ENCODE measurements around the gene MYH14. TPM values are rescaled to one million over a fixed set of nuclear protein-coding genes. Genes with fewer than 3 reads are reported as not detected.

Gene MYH14
- polyA plus RNA-seq, 1 donor (not counting 4 experiments of a cell fraction or from before 2014, with no cell fraction given) = 0.20 TPM

GRCh38 chr19:50319156-50319555 is 115.7 kb downstream of the MYH14 start:
- Histone ChIP-seq H3K4me3 (ENCODE audit: control insufficient read depth in 2 of 3, extremely low read depth in 1 of 3, insufficient read depth in 2 of 3, low read depth in 1 of 3, low read length in 3 of 3) (no peak overlapping the region), H3K9me3 (ENCODE audit: control insufficient read depth, low read depth, low read length) (no peaks in the 10 kb centered on the region), H3K9me1 (ENCODE audit: control insufficient read depth, extremely low read depth, insufficient read depth, low read length) (no peaks in the 10 kb centered on the region), H3K36me3 (ENCODE audit: control insufficient read depth in 2 of 2, extremely low read depth in 1 of 2, insufficient read depth in 2 of 2, low read length in 2 of 2) (no peaks in the 10 kb centered on the region), H3K27ac (ENCODE audit: control insufficient read depth, insufficient read depth, low read length) (no peak overlapping the region), H2AFZ (ENCODE audit: control insufficient read depth, low read length) (no peak overlapping the region), H3K4me1 (ENCODE audit: control insufficient read depth, extremely low read depth, insufficient read depth, low read length) (no peaks in the 10 kb centered on the region), H4K20me1 (ENCODE audit: control insufficient read depth, extremely low read depth, insufficient read depth, low read length) (no peaks in the 10 kb centered on the region), H3K9ac (ENCODE audit: control insufficient read depth, extremely low read depth, insufficient read depth, low read length) (no peak overlapping the region), H3K27me3 (ENCODE audit: control insufficient read depth, extremely low read depth, insufficient read depth, low read length) (peaks cover 17% of the 10 kb centered on the region), H3K4me2 (ENCODE audit: control insufficient read depth, extremely low read depth, insufficient read depth, low read depth, low read length) (no peak overlapping the region), H3K79me2 (ENCODE audit: control insufficient read depth, insufficient read depth, low read length) (no peaks in the 10 kb centered on the region)
- DNase-seq (ENCODE audit: low read depth, low spot score) (no peak), FAIRE-seq (no peak)
- TF ChIP-seq, protein P1, sequence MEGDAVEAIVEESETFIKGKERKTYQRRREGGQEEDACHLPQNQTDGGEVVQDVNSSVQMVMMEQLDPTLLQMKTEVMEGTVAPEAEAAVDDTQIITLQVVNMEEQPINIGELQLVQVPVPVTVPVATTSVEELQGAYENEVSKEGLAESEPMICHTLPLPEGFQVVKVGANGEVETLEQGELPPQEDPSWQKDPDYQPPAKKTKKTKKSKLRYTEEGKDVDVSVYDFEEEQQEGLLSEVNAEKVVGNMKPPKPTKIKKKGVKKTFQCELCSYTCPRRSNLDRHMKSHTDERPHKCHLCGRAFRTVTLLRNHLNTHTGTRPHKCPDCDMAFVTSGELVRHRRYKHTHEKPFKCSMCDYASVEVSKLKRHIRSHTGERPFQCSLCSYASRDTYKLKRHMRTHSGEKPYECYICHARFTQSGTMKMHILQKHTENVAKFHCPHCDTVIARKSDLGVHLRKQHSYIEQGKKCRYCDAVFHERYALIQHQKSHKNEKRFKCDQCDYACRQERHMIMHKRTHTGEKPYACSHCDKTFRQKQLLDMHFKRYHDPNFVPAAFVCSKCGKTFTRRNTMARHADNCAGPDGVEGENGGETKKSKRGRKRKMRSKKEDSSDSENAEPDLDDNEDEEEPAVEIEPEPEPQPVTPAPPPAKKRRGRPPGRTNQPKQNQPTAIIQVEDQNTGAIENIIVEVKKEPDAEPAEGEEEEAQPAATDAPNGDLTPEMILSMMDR (optimal IDR thresholded peaks at IDR 0.05 in 1 of 3, IDR thresholded peaks at IDR 0.05 in 1 of 3, conservative IDR thresholded peaks at IDR 0.05 in 1 of 3; ENCODE audit: extremely low read depth in 1 of 3, insufficient read depth in 2 of 3, low read length in 3 of 3) = no peak
- TF ChIP-seq EZH2 (IDR thresholded peaks at IDR 0.05; ENCODE audit: low read length) = no peak
- dilution Hi-C loops (cut with MboI; ENCODE audit: extremely low pct_ligation_motif_present, low sequenced_read_pairs) = no loop called here

GRCh38 chr19:50320051-50320450 is 116.6 kb downstream of the MYH14 start:
- Histone ChIP-seq H3K4me3 (ENCODE audit: control insufficient read depth in 2 of 3, extremely low read depth in 1 of 3, insufficient read depth in 2 of 3, low read depth in 1 of 3, low read length in 3 of 3) (no peak overlapping the region), H3K79me2 (ENCODE audit: control insufficient read depth, insufficient read depth, low read length) (no peaks in the 10 kb centered on the region), H3K9me1 (ENCODE audit: control insufficient read depth, extremely low read depth, insufficient read depth, low read length) (no peaks in the 10 kb centered on the region), H3K9ac (ENCODE audit: control insufficient read depth, extremely low read depth, insufficient read depth, low read length) (no peak overlapping the region), H2AFZ (ENCODE audit: control insufficient read depth, low read length) (no peak overlapping the region), H3K4me2 (ENCODE audit: control insufficient read depth, extremely low read depth, insufficient read depth, low read depth, low read length) (no peak overlapping the region), H3K4me1 (ENCODE audit: control insufficient read depth, extremely low read depth, insufficient read depth, low read length) (no peaks in the 10 kb centered on the region), H3K27me3 (ENCODE audit: control insufficient read depth, extremely low read depth, insufficient read depth, low read length) (peaks cover 9% of the 10 kb centered on the region), H4K20me1 (ENCODE audit: control insufficient read depth, extremely low read depth, insufficient read depth, low read length) (no peaks in the 10 kb centered on the region), H3K36me3 (ENCODE audit: control insufficient read depth in 2 of 2, extremely low read depth in 1 of 2, insufficient read depth in 2 of 2, low read length in 2 of 2) (no peaks in the 10 kb centered on the region), H3K9me3 (ENCODE audit: control insufficient read depth, low read depth, low read length) (no peaks in the 10 kb centered on the region), H3K27ac (ENCODE audit: control insufficient read depth, insufficient read depth, low read length) (no peak overlapping the region)
- DNase-seq (ENCODE audit: low read depth, low spot score) = no peak
- no peak for TF ChIP-seq EZH2 (IDR thresholded peaks at IDR 0.05; ENCODE audit: low read length)
- TF ChIP-seq, protein P1 (optimal IDR thresholded peaks at IDR 0.05 in 1 of 3, IDR thresholded peaks at IDR 0.05 in 1 of 3, conservative IDR thresholded peaks at IDR 0.05 in 1 of 3; ENCODE audit: extremely low read depth in 1 of 3, insufficient read depth in 2 of 3, low read length in 3 of 3) = no peak
- dilution Hi-C loops (cut with MboI; ENCODE audit: extremely low pct_ligation_motif_present, low sequenced_read_pairs) = no loop called here
- FAIRE-seq = no peak
